ENCODE results near the gene ARMC8. TPM values are rescaled to one million over a fixed set of nuclear protein-coding genes. Genes with fewer than 3 reads are reported as not detected.

ARMC8 gene
- total RNA-seq, 1 experiment from 2014 or later = 63.6 TPM

- Mint-ChIP-seq H3K9me3 (no peaks in the 10 kb centered on the region), H3K36me3 (ENCODE audit: insufficient read depth in 1 of 3, low read depth in 3 of 3) (peaks cover 7 to 18% (median 18%) of the 10 kb centered on the region in 3 experiments; a peak in 6 of 7 replicates), H3K27ac (peak overlapping the region in 2 of 3 experiments; percentile 14 to 22; a peak in 3 of 7 replicates), H3K27me3 (ENCODE audit: low read depth) (no peaks in the 10 kb centered on the region; the same call in 1 of the 2 replicates), H3K4me3 (no peak overlapping the region), H3K4me1 (peaks cover 9 to 20% of the 10 kb centered on the region in 2 experiments)
- Histone ChIP-seq H3K79me2 (ENCODE audit: insufficient read depth, low read length) (no peaks in the 10 kb centered on the region; the same call in 1 of the 2 replicates), H3K9me3 (ENCODE audit: control insufficient read depth, low read depth, low read length) (no peaks in the 10 kb centered on the region), H3K14ac (ENCODE audit: insufficient read depth, low read length) (no peak overlapping the region), H2BK12ac (ENCODE audit: insufficient read length, low read depth, low read length) (no peak overlapping the region), H3T11ph (ENCODE audit: low read length) (no peak overlapping the region), H2AFZ (ENCODE audit: low read length) (no peak overlapping the region), H3K18ac (ENCODE audit: insufficient read length, low read depth, low read length) (no peak overlapping the region), H2BK20ac (ENCODE audit: low read depth, low read length, poor library complexity, severe bottlenecking) (no peak overlapping the region), H3K4me1 (ENCODE audit: insufficient read depth, low read length) (no peaks in the 10 kb centered on the region), H4K91ac (ENCODE audit: insufficient read length, low read depth, low read length) (no peak overlapping the region), H2BK15ac (ENCODE audit: low read depth, low read length) (no peak overlapping the region), H4K20me1 (ENCODE audit: control insufficient read depth, insufficient read depth, insufficient read length) (no peaks in the 10 kb centered on the region), H3K23me2 (ENCODE audit: insufficient read length, low read depth, low read length, poor library complexity, severe bottlenecking) (no peaks in the 10 kb centered on the region), H3K56ac (ENCODE audit: insufficient read length, low read depth, low read length) (no peak overlapping the region), H2BK5ac (ENCODE audit: insufficient read length, low read length) (no peak overlapping the region), H3K27me3 (ENCODE audit: insufficient read depth, low read length) (no peaks in the 10 kb centered on the region), H2BK120ac (ENCODE audit: low read depth, low read length, poor library complexity, severe bottlenecking) (no peak overlapping the region), H3K79me1 (ENCODE audit: insufficient read depth, low read depth, low read length, poor library complexity, severe bottlenecking) (no peaks in the 10 kb centered on the region), H3K4me2 (ENCODE audit: insufficient read depth, insufficient read length, low read length) (no peak overlapping the region), H3K4ac (ENCODE audit: low read depth, low read length) (no peak overlapping the region), H3K23ac (ENCODE audit: insufficient read length, low read depth, low read length) (no peak overlapping the region), H3K27ac (ENCODE audit: insufficient read length, low read depth, low read length) (no peak overlapping the region), H3K9ac (ENCODE audit: extremely low read depth, insufficient read length, low read length) (no peak overlapping the region), H2AK5ac (ENCODE audit: insufficient read length, low read length) (no peak overlapping the region), H4K8ac (replicated peaks; ENCODE audit: insufficient read length, low read depth, low read length) (no peak overlapping the region), H4K5ac (ENCODE audit: insufficient read length, low read depth, low read length) (no peak overlapping the region)
- DNase-seq = no peak
- no peak for TF ChIP-seq CTCF (conservative IDR thresholded peaks at IDR 0.05)
- no CpG with 5 or more reads among the region's 1 CpG for WGBS (ENCODE audit: extremely low coverage, insufficient read length, low lambda C conversion rate)
Observed at GRCh38 chr3:138219255-138219654, 32.2 kb downstream of the ARMC8 start.

Measured in H9 (cell line).